HCT116 (cell line): ENCODE data around the gene CACNA2D3. TPM values are rescaled to one million over a fixed set of nuclear protein-coding genes. Genes with fewer than 3 reads are reported as not detected.

Experiments
- ATAC-seq: fragments of 200-7000 bp; cut with Tn5 transposase; 2 replicates; pipeline ENCODE4 v1.9.1; 2020; ENCODE audit warnings: mild to moderate bottlenecking, moderate library complexity
- BruUV-seq: library from RNA; stranded (reverse); fragments of 400-500 nt; replicated peaks from 2 replicates; lab custom pipeline; 2021; lab: Mats Ljungman, UMichigan
- CTCF ChIA-PET: fragments of 300-600 bp; sonication (Branson Sonifier 250); formaldehyde crosslinking; loops from one replicate; lab custom pipeline; 2021; ENCODE audit warnings: antibody characterized with exemption; lab: Charles Lee
- POLR2A ChIA-PET: fragments of 300-600, 350-600 bp; sonication (Branson Sonifier 250); formaldehyde crosslinking; loops from one replicate; lab custom pipeline; 2021; ENCODE audit warnings: antibody characterized with exemption; lab: Charles Lee
- RAD21 ChIA-PET, 2 experiments: fragments of 300-600 bp; sonication (Branson Sonifier 250); formaldehyde crosslinking; loops; one replicate each; lab custom pipeline; 2023; ENCODE audit warnings: low total read pairs in 2 of 2; ENCODE audit not compliant: uncharacterized antibody in 2 of 2, unreplicated experiment in 2 of 2, low non-redundant PET in 1 of 2; lab: Charles Lee
- DNase-seq: peaks from one replicate; pipeline ENCODE4 v3.0.0-alpha.2; 2010; ENCODE audit warnings: low read depth, low spot score
- H2AFZ ChIP-seq: fragments of 200-600 bp; shearing (Covaris generic), sonication (generic); 2 replicates; pipeline ENCODE4 v1.6.1; 2017; ENCODE audit warnings: low read depth, mixed run types, mixed read lengths, antibody characterized with exemption, low read length; ENCODE audit not compliant: poor library complexity, severe bottlenecking
- H3K27ac ChIP-seq: 2 replicates; pipeline ENCODE4 v1.5.1; 2012; ENCODE audit warnings: low read depth, low read length
- H3K27me3 ChIP-seq: fragments of 200-600 bp; sonication (generic); 2 replicates; pipeline ENCODE4 v1.6.1; 2016; ENCODE audit warnings: mixed run types, low read length, mixed read lengths; ENCODE audit not compliant: insufficient read depth
- H3K36me3 ChIP-seq, 2 experiments: fragments of 200-500 bp in 1 of 2; fragments of 200-600 bp in 1 of 2; sonication (Bioruptor generic) in 1 of 2; sonication (generic) in 1 of 2; 2 replicates each; pipeline versions ENCODE4 v1.5.1 to v1.6.1; 2014 to 2016; ENCODE audit warnings: low read length in 2 of 2, inconsistent platforms in 1 of 2, mixed read lengths in 1 of 2, mixed run types in 1 of 2; ENCODE audit not compliant: insufficient read depth in 2 of 2, control insufficient read depth in 1 of 2
- H3K4me1 ChIP-seq, 2 experiments: fragments of 200-600 bp in 1 of 2; sonication (generic) in 1 of 2; 2 replicates each; pipeline versions ENCODE4 v1.5.1 to v1.6.1; 2012 to 2017; ENCODE audit warnings: low read length in 2 of 2, inconsistent platforms in 1 of 2, mild to moderate bottlenecking in 1 of 2, mixed read lengths in 1 of 2, mixed run types in 1 of 2, moderate library complexity in 1 of 2; ENCODE audit not compliant: insufficient read depth in 2 of 2, control insufficient read depth in 1 of 2
- H3K4me2 ChIP-seq: fragments of 200-600 bp; sonication (generic); 2 replicates; pipeline ENCODE4 v1.6.1; 2017; ENCODE audit warnings: mixed run types, low read length, mixed read lengths
- H3K4me3 ChIP-seq, 2 experiments: fragments of 200-600 bp in 1 of 2; sonication (generic) in 1 of 2; replicated peaks in 1 of 2; 2 replicates each; pipeline ENCODE4 v1.5.1; 2011 to 2016; ENCODE audit warnings: low read length in 2 of 2, control low read depth in 1 of 2, low read depth in 1 of 2, mild to moderate bottlenecking in 1 of 2, mixed read lengths in 1 of 2, mixed run types in 1 of 2
- H3K79me2 ChIP-seq: fragments of 200-600 bp; sonication (generic); 2 replicates; pipeline ENCODE4 v1.6.1; 2017; ENCODE audit warnings: mild to moderate bottlenecking, mixed run types, low read length, moderate library complexity, mixed read lengths; ENCODE audit not compliant: insufficient read depth
- H3K9ac ChIP-seq: fragments of 200-600 bp; sonication (generic); 2 replicates; pipeline ENCODE4 v1.6.1; 2016; ENCODE audit warnings: low read length, mixed read lengths
- H3K9me2 ChIP-seq: fragments of 200-600 bp; sonication (generic), shearing (Covaris generic); 2 replicates; pipeline ENCODE4 v1.6.1; 2017; ENCODE audit warnings: mixed run types, mild to moderate bottlenecking, moderate library complexity; ENCODE audit not compliant: insufficient read depth
- H3K9me3 ChIP-seq, 2 experiments: fragments of 200-500 bp in 1 of 2; fragments of 200-600 bp in 1 of 2; sonication (Bioruptor generic) in 1 of 2; sonication (generic) in 1 of 2; 2 replicates each; pipeline ENCODE4 v1.6.1; 2014 to 2017; ENCODE audit warnings: low read length in 2 of 2, mixed read lengths in 2 of 2, inconsistent platforms in 1 of 2, low read depth in 1 of 2, mild to moderate bottlenecking in 1 of 2, mixed run types in 1 of 2, moderate library complexity in 1 of 2; ENCODE audit not compliant: control insufficient read depth in 1 of 2, insufficient read depth in 1 of 2
- H4K20me1 ChIP-seq: fragments of 200-600 bp; sonication (generic), shearing (Covaris generic); 2 replicates; pipeline ENCODE4 v1.6.1; 2017; ENCODE audit warnings: mixed run types, mild to moderate bottlenecking, moderate library complexity; ENCODE audit not compliant: insufficient read depth
- ATF3 ChIP-seq: IDR thresholded peaks from 2 replicates; pipeline ENCODE4 v1.6.1; 2012
- CBX3 ChIP-seq: IDR thresholded peaks from 2 replicates; pipeline ENCODE4 v1.6.1; 2012; ENCODE audit warnings: low read depth
- CEBPB ChIP-seq: IDR thresholded peaks from 2 replicates; pipeline ENCODE4 v1.6.1; 2012; ENCODE audit warnings: low read depth
- CTCF ChIP-seq, 3 experiments: fragments of 200-600 bp in 1 of 3; sonication (generic) in 1 of 3; IDR thresholded peaks in 2 of 3; conservative IDR thresholded peaks in 1 of 3; 2 replicates each; pipeline ENCODE4 v1.5.1; 2012 to 2017; ENCODE audit warnings: low read depth in 2 of 3, low read length in 2 of 3, antibody characterized with exemption in 1 of 3, borderline replicate concordance in 1 of 3, control low read depth in 1 of 3, mild to moderate bottlenecking in 1 of 3, mixed read lengths in 1 of 3, mixed run types in 1 of 3, moderate library complexity in 1 of 3; ENCODE audit not compliant: insufficient read depth in 1 of 3
- EGR1 ChIP-seq: IDR thresholded peaks from 2 replicates; pipeline ENCODE4 v1.6.1; 2012; ENCODE audit warnings: low read depth
- ELF1 ChIP-seq: IDR thresholded peaks from 2 replicates; pipeline ENCODE4 v1.6.1; 2012; ENCODE audit warnings: low read depth, borderline replicate concordance
- EZH2 ChIP-seq: fragments of 200-600 bp; sonication (generic); IDR thresholded peaks from 2 replicates; pipeline ENCODE4 v1.6.1; 2017; ENCODE audit warnings: antibody characterized with exemption, mixed run types
- FOSL1 ChIP-seq: IDR thresholded peaks from 2 replicates; pipeline ENCODE4 v1.6.1; 2012; ENCODE audit warnings: low read depth
- JUND ChIP-seq: IDR thresholded peaks from 2 replicates; pipeline ENCODE4 v1.6.1; 2012
- MAX ChIP-seq: IDR thresholded peaks from 2 replicates; pipeline ENCODE4 v1.6.1; 2012
- POLR2AphosphoS5 ChIP-seq: IDR thresholded peaks from 2 replicates; pipeline ENCODE4 v1.6.1; 2011; ENCODE audit warnings: mild to moderate bottlenecking, low read depth, low read length, moderate library complexity
- RAD21 ChIP-seq: IDR thresholded peaks from 2 replicates; pipeline ENCODE4 v1.6.1; 2012; ENCODE audit warnings: low read depth, mild to moderate bottlenecking
- REST ChIP-seq: IDR thresholded peaks from 2 replicates; pipeline ENCODE4 v1.6.1; 2012; ENCODE audit warnings: low read depth
- SIN3A ChIP-seq: IDR thresholded peaks from 2 replicates; pipeline ENCODE4 v1.6.1; 2012; ENCODE audit warnings: low read depth
- SRF ChIP-seq: IDR thresholded peaks from 2 replicates; pipeline ENCODE4 v1.6.1; 2012; ENCODE audit warnings: low read depth
- TCF7L2 ChIP-seq: IDR thresholded peaks from 2 replicates; pipeline ENCODE4 v1.7.0; 2011; ENCODE audit warnings: borderline replicate concordance, inconsistent platforms; ENCODE audit not compliant: insufficient read depth, insufficient read length; ENCODE audit errors: extremely low read depth
- YY1 ChIP-seq: IDR thresholded peaks from 2 replicates; pipeline ENCODE4 v1.6.1; 2011; ENCODE audit warnings: low read length, low read depth, moderate library complexity, mild to moderate bottlenecking; ENCODE audit not compliant: insufficient replicate concordance; ENCODE audit errors: extremely low read depth
- ZBTB33 ChIP-seq: IDR thresholded peaks from 2 replicates; pipeline ENCODE4 v1.6.1; 2011; ENCODE audit warnings: mild to moderate bottlenecking, low read length, moderate library complexity; ENCODE audit not compliant: insufficient replicate concordance; ENCODE audit errors: extremely low read depth
- ZFX ChIP-seq: fragments of 450-650 bp; IDR thresholded peaks from 2 replicates; pipeline ENCODE4 v1.6.1; 2017
- ZNF274 ChIP-seq: fragments of 200-500 bp; sonication (Bioruptor generic); IDR thresholded peaks from 2 replicates; pipeline ENCODE4 v1.6.1; 2014; ENCODE audit warnings: mild to moderate bottlenecking, low read depth, low read length, inconsistent platforms
- intact Hi-C: fragments of 100-400 bp; cut with micrococcal nuclease; formaldehyde crosslinking; loops from 2 replicates; pipeline ENCODE4 v1.10.0; 2022
- total RNA-seq: library from RNA; stranded (reverse); gene quantifications from one replicate; pipeline ENCODE4 v1.2.1, GENCODE V29; 2021; ENCODE audit not compliant: unreplicated experiment

Gene CACNA2D3
- total RNA-seq, 1 experiment from 2014 or later = 0.20 TPM

GRCh38 chr3:55122312-55122711, 1000.0 kb downstream of the CACNA2D3 start:
- Histone ChIP-seq H3K9me3 (peaks cover 6 to 18% of the 10 kb centered on the region in 2 experiments; a peak in 2 of 4 replicates), H3K9me2 (no peaks in the 10 kb centered on the region), H3K27me3 (no peaks in the 10 kb centered on the region), H4K20me1 (no peaks in the 10 kb centered on the region), H2AFZ (no peak overlapping the region), H3K79me2 (no peaks in the 10 kb centered on the region), H3K36me3 (no peaks in the 10 kb centered on the region), H3K4me1 (no peaks in the 10 kb centered on the region), H3K27ac (no peak overlapping the region), H3K9ac (no peak overlapping the region), H3K4me2 (no peak overlapping the region), H3K4me3 (no peak overlapping the region)
- DNase-seq = no peak
- TF ChIP-seq SIN3A (no peak), ZBTB33 (no peak), CTCF (IDR thresholded peaks at IDR 0.05 in 2 of 3, conservative IDR thresholded peaks at IDR 0.05 in 1 of 3; ENCODE audit: borderline replicate concordance in 1 of 3, insufficient read depth in 1 of 3, low read depth in 2 of 3, low read length in 2 of 3) (no peak), TCF7L2 (no peak), CBX3 (no peak), MAX (no peak), ELF1 (no peak), FOSL1 (no peak), JUND (no peak), ATF3 (no peak), EGR1 (no peak), SRF (no peak), YY1 (no peak), POLR2AphosphoS5 (no peak), EZH2 (no peak), CEBPB (no peak), ZNF274 (no peak), ZFX (no peak), REST (no peak), RAD21 (no peak)
- CTCF ChIA-PET = no interaction called here
- intact Hi-C loops = no loop called here
- POLR2A ChIA-PET = no interaction called here
- RAD21 ChIA-PET = no interaction called here
- no TSS peak for BruUV-seq
- ATAC-seq = no peak
